GM10266 (cell line): ENCODE data around the gene PLEKHA5.

ENCODE experiments used
- DNase-seq: peaks from one replicate; pipeline ENCODE4 v3.0.0; 2012; ENCODE audit errors: extremely low spot score
- TF ChIP-seq, protein P1 (sequence below): IDR thresholded peaks from 2 replicates; pipeline ENCODE4 v1.5.1; 2012; ENCODE audit warnings: mild to moderate bottlenecking, low read depth; ENCODE audit not compliant: control insufficient read depth, insufficient read depth; ENCODE audit errors: missing control alignments

PLEKHA5 gene

DNA sequence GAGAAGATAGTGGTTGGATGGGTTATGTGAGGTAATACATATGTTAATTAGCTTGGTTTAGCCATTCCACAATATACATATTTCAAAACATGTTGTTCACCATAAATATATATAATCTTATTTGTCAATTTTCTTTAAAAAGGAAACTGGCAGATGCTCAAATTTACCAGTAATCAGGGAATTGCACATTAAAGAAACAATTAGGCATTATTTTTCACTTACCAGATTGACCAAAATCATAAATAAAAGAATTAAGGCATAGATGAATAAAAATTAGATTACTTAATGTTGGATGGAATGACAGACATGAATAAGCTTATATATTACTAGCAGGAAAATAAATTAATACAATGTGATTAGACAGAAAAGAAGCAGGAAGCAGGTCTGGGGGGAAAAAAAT lies 147.2 kb downstream of the PLEKHA5 start:
- no peak for DNase-seq
- TF ChIP-seq, protein P1, sequence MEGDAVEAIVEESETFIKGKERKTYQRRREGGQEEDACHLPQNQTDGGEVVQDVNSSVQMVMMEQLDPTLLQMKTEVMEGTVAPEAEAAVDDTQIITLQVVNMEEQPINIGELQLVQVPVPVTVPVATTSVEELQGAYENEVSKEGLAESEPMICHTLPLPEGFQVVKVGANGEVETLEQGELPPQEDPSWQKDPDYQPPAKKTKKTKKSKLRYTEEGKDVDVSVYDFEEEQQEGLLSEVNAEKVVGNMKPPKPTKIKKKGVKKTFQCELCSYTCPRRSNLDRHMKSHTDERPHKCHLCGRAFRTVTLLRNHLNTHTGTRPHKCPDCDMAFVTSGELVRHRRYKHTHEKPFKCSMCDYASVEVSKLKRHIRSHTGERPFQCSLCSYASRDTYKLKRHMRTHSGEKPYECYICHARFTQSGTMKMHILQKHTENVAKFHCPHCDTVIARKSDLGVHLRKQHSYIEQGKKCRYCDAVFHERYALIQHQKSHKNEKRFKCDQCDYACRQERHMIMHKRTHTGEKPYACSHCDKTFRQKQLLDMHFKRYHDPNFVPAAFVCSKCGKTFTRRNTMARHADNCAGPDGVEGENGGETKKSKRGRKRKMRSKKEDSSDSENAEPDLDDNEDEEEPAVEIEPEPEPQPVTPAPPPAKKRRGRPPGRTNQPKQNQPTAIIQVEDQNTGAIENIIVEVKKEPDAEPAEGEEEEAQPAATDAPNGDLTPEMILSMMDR = no peak

DNA sequence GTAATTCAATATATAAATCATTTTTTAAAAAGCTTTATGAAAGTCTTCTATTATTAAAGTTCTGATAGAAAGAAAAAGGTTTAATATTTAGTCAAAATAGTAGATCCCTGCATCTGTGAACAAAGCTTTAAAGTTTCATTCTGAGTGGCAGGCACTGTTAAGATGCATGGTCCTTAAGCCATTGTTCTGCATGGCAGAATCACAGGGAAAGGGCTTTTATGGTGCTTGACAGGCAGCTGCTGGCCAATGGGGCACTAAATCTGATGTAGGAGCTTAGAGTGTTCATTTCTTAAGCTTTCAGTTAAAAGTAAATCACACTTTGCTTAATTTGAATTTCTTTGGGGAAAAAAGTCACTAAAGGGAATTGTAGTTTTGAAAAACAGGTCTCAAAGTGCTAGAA lies 148.2 kb downstream of the PLEKHA5 start:
- TF ChIP-seq, protein P1 = no peak
- no peak for DNase-seq

DNA sequence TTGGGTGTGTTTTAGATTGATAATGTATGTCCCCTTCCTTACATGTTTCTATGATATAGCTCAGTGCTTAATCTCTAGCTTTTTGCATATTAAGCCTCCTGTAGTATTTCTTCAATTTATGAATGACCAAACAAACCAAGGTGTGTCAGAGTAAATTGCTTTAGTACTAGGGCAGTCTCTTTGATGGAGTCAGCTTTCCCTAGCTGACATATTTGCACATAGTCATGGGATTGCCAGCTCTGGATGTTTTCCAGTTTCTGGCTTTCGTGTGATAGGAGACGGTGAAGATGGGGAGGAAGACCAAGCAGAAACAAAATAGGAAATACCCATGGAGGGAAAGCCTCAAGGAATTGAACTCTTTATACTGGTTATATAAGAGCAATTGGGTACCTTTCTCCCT lies 148.9 kb downstream of the PLEKHA5 start:
- TF ChIP-seq, protein P1 = no peak
- no peak for DNase-seq

DNA sequence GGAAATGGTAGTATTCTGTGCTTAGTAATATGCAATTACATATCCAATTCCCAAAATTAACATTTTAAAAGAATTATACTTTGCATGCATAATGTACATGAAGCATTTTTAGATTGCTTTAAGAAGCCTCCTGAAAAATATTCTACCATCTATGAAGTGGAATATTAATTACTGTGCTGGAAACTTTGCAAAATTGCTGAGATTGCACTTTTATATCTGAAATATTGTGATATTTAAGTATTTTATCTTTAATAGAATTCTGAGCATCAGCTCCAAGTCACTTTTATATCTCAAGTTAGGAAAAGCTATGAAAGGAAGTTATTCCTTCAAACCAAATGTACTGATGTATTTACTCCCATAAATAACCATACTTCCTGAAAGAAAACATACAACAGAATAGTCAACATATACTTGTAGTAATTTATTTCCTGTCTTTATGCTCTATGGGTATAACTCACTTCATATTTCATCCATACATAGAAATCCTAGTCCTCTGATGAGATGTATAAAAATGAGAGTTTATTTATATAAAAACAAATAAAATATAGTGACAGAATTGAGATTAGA lies 152.7 kb downstream of the PLEKHA5 start:
- TF ChIP-seq, protein P1 = no peak
- DNase-seq = no peak

DNA sequence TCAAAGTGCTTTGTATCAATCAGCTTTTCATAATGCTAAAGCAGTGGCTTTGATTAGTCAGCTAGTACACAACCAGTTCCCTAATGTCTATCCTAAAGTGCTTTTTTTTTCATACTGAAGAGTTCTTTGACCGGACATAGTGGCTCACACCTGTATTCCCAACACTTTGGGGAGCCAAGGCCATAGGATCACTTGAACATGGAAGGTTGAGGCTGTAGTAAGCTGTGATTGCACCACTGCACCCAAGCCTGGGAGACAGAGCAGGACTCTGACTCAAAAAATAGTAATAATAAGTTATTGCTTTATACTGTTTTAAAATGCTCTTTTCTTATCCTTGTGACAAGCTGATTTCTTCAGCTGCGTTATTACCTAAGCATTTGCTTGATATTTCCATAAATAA lies 155.1 kb downstream of the PLEKHA5 start:
- TF ChIP-seq, protein P1 = no peak
- DNase-seq = no peak

DNA sequence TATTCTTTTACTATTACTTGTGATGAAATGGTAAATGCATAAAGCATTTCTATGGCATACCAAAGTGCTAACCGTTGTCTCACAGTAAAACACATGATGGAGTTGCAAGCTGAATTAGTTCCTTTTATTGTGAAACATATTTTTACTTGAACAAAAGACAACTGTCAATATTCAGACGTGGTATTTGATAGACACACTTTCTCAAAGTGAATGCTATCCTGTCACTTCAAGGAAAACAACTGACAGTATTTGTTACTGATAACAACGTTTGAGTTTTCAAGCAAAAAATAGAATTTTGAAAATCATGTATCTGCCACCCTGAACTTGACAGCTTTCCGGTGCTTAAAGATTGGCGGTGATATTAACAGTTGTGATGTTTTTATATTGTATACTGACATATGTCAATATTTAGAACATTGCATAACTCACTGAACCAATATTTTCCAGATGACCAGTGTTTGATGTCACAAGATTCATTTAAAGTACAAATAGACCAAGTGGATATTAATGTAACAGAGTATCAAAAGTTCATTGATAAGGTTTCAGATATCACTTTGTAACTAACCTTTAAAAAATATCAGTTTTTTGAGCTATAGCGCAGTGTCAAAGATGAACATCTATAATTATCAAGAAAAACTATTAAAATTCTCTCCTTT lies 156.4 kb downstream of the PLEKHA5 start:
- DNase-seq = no peak

DNA sequence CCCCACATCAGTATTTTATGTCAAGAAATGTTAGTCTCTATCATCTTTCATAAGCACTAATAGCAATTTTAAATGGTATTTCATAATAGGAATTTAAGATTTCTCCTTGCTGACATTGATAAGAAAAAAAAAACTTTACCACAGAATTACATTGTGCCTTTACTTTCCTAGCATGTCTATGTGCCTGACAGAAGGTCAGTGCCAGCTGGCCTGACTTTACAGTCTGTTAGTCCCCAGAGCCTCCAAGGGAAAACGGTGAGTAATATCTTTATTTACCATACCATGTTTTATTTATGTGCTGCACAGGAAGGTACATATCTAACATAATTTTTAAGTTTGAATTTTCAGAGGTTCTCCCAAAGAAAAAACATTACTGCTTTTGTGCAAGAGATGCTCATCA lies 157.8 kb downstream of the PLEKHA5 start:
- TF ChIP-seq, protein P1 = no peak
- DNase-seq = no peak

More for the DNA sequence above, 156.4 kb downstream of the PLEKHA5 start:
- TF ChIP-seq, protein P1 = no peak
